GM21515 (cell line): ENCODE data around the gene NPIPA7.
"Not testable (repeated sequence)": the region's sequence is repeated elsewhere in the genome, so short reads cannot be mapped to it uniquely, and the experiment has no call there.

Experiments used
- ATAC-seq: cut with Tn5 transposase; IDR thresholded peaks from one replicate; pipeline ENCODE4 v1.9.1; 2021; ENCODE audit not compliant: unreplicated experiment

The NPIPA7 gene

DNA sequence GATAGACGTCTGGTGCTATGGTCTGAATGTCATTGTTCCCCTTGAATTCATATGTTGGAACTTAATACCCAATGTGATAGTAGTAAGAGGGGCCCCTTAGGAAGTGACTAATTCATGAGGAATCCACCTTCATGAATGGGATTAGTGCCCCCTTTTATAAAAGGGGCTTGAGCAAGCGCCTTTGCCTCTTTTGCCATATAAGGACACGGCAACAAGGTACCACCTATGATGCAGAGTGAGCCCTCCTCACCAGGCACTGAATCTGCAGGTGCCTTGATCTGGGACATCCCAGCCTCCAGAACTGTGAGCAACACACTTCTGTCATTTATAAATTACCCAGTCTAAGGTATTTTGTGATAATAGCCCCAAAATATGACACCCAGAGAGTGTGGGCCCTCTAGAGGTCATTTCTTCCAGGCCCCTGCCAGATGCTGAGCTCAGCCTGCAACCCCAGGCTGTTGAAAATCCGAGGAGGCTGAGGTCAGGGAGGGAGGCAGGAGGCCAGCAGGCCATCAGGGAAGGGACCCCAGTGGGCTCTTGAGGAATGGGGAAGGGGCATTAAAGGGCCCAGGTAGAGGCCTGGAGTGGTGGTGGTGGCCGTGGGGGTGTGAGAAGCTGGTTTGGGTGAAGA lies 39.1 kb downstream of the NPIPA7 start:
- not testable (repeated sequence) for ATAC-seq

DNA sequence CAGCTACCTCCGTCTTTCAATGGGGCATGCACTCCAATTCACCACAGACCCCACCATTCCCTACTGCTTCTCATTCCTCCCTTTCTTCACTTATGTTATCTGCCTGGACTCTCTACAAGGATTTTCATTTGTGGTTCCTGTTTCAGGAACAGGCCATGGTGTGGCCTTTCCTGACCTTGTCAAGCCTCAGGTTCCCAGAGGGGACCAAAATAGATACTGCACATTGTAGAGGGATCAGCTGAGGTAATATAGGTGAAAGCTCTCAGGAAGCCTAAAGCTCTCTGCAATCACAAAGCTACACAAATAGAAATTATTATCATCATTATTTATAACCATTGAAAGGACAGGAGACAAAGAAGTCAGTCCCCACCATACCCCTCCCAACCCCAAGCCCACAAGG lies 41.6 kb downstream of the NPIPA7 start:
- ATAC-seq, result not testable (repeated sequence)

DNA sequence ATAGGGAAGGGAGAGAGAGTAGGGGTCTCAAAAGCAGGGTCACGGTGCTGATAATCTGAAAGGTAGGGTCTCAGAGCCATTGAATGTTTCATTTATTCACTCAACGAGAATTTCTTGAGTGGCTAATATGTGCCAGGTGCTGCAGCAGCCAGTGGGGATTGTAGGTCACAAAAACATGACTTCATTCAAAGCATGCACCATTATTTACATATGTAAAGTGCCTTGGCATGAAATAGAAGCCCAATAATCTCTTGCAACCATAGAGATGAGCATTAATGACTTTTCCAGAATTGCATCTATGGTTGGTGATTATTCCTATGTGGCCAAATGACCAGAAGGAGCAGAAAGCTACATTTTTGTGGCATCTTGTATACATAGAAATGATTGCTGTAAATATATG lies 46.2 kb downstream of the NPIPA7 start:
- ATAC-seq, result not testable (repeated sequence)

DNA sequence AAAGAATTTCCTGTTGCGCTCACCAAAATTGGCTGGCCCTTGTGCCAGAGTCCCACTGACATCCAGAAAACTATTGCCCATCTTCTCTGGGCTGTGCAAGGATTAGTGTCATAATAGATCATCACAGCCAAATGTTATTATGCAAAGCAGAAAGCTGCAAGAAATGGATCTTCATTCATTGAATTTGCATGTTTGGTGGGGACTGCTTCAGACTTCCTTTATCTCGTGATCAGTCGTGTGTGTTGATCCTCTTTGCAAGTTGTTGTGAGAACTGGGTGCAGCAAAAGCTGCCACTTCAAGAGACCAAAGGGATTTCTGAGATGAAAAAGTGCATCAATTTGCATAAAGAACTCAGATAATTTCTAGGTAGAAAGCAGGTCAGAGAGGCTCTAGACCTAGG lies 52.2 kb downstream of the NPIPA7 start:
- not testable (repeated sequence) for ATAC-seq

DNA sequence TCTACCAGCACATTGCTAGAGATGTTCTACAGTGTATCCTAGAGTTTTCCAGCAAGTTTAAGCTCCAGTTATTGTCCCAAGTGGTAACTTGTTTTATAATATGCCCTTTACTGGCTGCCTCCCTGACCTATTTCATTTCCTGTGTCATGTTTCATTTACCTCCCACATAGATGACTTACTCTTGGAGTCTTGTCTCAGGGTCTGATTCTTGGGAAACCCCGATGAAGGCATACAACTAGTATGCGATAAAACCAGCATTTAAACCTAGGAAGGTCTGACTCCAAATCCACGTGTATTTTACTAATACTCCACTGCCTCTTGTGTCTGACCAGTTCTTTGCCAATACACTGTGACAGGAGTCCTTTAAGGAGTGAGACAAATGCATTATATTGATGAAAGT lies 55.8 kb downstream of the NPIPA7 start:
- ATAC-seq, result not testable (repeated sequence)

- ATAC-seq, result not testable (repeated sequence)
These were observed 62.5 kb downstream of the NPIPA7 start for GRCh38 chr16:16441401-16441800.
